ENCODE data around the gene VEPH1. TPM values are rescaled to one million over a fixed set of nuclear protein-coding genes. Genes with fewer than 3 reads are reported as not detected.

Gene VEPH1
- polyA plus RNA-seq, 1 donor (not counting 4 experiments of a cell fraction or from before 2014, with no cell fraction given): 0.21 TPM

DNA sequence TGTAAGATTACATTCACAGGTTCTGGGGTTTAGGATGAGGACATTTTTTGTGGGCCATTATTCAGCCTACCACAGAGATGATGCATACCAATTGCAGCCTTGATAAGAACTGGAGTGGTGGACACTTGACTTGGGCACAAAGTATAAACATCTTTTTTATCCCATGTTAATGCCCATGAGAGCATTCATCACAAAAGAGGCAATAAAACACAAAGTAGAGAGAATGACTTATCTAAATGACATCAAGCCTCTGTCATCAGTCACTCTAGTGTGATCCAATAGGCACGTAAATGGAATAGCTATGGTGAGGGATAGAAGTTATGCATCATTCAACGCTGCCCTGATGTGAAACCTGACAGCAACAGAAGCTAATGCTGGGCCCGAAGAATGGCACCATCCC, 25.8 kb downstream of the VEPH1 start:
- no peaks in the 10 kb centered on the region for H3K27me3 ChIP-seq (ENCODE audit: control insufficient read depth, extremely low read depth, insufficient read depth, low read length)
- H3K36me3 ChIP-seq (ENCODE audit: control insufficient read depth in 2 of 2, extremely low read depth in 1 of 2, insufficient read depth in 2 of 2, low read length in 2 of 2): no peaks in the 10 kb centered on the region
- TF ChIP-seq EZH2 (IDR thresholded peaks at IDR 0.05; ENCODE audit: low read length): no peak
- dilution Hi-C loops (cut with MboI; ENCODE audit: extremely low pct_ligation_motif_present, low sequenced_read_pairs): loop anchor here (25.0 kb wide), 1 partner anchor 265 kb away; no protein-coding TSS in a partner anchor
- H3K4me1 ChIP-seq (ENCODE audit: control insufficient read depth, extremely low read depth, insufficient read depth, low read length): no peaks in the 10 kb centered on the region
- no peak for FAIRE-seq
- no peak overlapping the region for H2AFZ ChIP-seq (ENCODE audit: control insufficient read depth, low read length)
- no peak overlapping the region for H3K9ac ChIP-seq (ENCODE audit: control insufficient read depth, extremely low read depth, insufficient read depth, low read length)
- no peak for DNase-seq (ENCODE audit: low read depth, low spot score)
- H3K9me3 ChIP-seq (ENCODE audit: control insufficient read depth, low read depth, low read length): no peaks in the 10 kb centered on the region
- H3K27ac ChIP-seq (ENCODE audit: control insufficient read depth, insufficient read depth, low read length): no peak overlapping the region
- H4K20me1 ChIP-seq (ENCODE audit: control insufficient read depth, extremely low read depth, insufficient read depth, low read length): no peaks in the 10 kb centered on the region
- H3K9me1 ChIP-seq (ENCODE audit: control insufficient read depth, extremely low read depth, insufficient read depth, low read length): no peaks in the 10 kb centered on the region
- H3K4me2 ChIP-seq (ENCODE audit: control insufficient read depth, extremely low read depth, insufficient read depth, low read depth, low read length): no peak overlapping the region
- no peaks in the 10 kb centered on the region for H3K79me2 ChIP-seq (ENCODE audit: control insufficient read depth, insufficient read depth, low read length)
- no peak overlapping the region for H3K4me3 ChIP-seq (ENCODE audit: control insufficient read depth in 2 of 3, extremely low read depth in 1 of 3, insufficient read depth in 2 of 3, low read depth in 1 of 3, low read length in 3 of 3)

DNA sequence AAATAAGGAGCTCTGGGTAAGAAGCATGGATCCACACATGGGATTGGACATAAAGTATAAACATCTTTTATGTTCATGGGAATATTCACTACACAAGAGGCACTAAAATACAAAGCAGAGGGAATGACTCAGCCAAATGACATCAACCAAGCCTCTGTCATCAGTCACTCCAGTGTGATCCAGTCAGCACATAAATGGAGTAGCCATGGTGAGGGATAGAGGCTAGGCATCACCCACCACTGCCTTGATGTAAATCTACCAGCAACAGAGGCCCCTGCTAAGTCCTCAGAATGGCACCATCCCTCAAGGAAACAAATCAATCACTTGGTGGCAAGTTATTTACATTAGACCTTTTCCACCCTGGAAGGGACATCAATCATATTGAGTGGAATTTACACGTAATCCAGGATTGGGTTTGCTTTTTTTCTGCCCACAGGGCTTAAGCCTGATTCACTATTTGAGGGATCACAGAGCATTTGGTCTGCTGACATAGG, 27.2 kb downstream of the VEPH1 start:
- DNase-seq (ENCODE audit: low read depth, low spot score) (no peak), FAIRE-seq (no peak)
- TF ChIP-seq, protein P1, sequence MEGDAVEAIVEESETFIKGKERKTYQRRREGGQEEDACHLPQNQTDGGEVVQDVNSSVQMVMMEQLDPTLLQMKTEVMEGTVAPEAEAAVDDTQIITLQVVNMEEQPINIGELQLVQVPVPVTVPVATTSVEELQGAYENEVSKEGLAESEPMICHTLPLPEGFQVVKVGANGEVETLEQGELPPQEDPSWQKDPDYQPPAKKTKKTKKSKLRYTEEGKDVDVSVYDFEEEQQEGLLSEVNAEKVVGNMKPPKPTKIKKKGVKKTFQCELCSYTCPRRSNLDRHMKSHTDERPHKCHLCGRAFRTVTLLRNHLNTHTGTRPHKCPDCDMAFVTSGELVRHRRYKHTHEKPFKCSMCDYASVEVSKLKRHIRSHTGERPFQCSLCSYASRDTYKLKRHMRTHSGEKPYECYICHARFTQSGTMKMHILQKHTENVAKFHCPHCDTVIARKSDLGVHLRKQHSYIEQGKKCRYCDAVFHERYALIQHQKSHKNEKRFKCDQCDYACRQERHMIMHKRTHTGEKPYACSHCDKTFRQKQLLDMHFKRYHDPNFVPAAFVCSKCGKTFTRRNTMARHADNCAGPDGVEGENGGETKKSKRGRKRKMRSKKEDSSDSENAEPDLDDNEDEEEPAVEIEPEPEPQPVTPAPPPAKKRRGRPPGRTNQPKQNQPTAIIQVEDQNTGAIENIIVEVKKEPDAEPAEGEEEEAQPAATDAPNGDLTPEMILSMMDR (optimal IDR thresholded peaks at IDR 0.05 in 1 of 3, IDR thresholded peaks at IDR 0.05 in 1 of 3, conservative IDR thresholded peaks at IDR 0.05 in 1 of 3; ENCODE audit: extremely low read depth in 1 of 3, insufficient read depth in 2 of 3, low read length in 3 of 3): no peak
- TF ChIP-seq EZH2 (IDR thresholded peaks at IDR 0.05; ENCODE audit: low read length): no peak
- Histone ChIP-seq H3K9me1 (ENCODE audit: control insufficient read depth, extremely low read depth, insufficient read depth, low read length) (no peaks in the 10 kb centered on the region), H3K79me2 (ENCODE audit: control insufficient read depth, insufficient read depth, low read length) (no peaks in the 10 kb centered on the region), H2AFZ (ENCODE audit: control insufficient read depth, low read length) (no peak overlapping the region), H3K27ac (ENCODE audit: control insufficient read depth, insufficient read depth, low read length) (no peak overlapping the region), H3K9ac (ENCODE audit: control insufficient read depth, extremely low read depth, insufficient read depth, low read length) (no peak overlapping the region), H3K4me2 (ENCODE audit: control insufficient read depth, extremely low read depth, insufficient read depth, low read depth, low read length) (no peak overlapping the region), H3K36me3 (ENCODE audit: control insufficient read depth in 2 of 2, extremely low read depth in 1 of 2, insufficient read depth in 2 of 2, low read length in 2 of 2) (no peaks in the 10 kb centered on the region), H4K20me1 (ENCODE audit: control insufficient read depth, extremely low read depth, insufficient read depth, low read length) (no peaks in the 10 kb centered on the region), H3K27me3 (ENCODE audit: control insufficient read depth, extremely low read depth, insufficient read depth, low read length) (no peaks in the 10 kb centered on the region), H3K4me1 (ENCODE audit: control insufficient read depth, extremely low read depth, insufficient read depth, low read length) (no peaks in the 10 kb centered on the region), H3K4me3 (ENCODE audit: control insufficient read depth in 2 of 3, extremely low read depth in 1 of 3, insufficient read depth in 2 of 3, low read depth in 1 of 3, low read length in 3 of 3) (no peak overlapping the region), H3K9me3 (ENCODE audit: control insufficient read depth, low read depth, low read length) (no peaks in the 10 kb centered on the region)
- dilution Hi-C loops (cut with MboI; ENCODE audit: extremely low pct_ligation_motif_present, low sequenced_read_pairs): loop anchor here (25.0 kb wide), 1 partner anchor 264 kb away; no protein-coding TSS in a partner anchor

DNA sequence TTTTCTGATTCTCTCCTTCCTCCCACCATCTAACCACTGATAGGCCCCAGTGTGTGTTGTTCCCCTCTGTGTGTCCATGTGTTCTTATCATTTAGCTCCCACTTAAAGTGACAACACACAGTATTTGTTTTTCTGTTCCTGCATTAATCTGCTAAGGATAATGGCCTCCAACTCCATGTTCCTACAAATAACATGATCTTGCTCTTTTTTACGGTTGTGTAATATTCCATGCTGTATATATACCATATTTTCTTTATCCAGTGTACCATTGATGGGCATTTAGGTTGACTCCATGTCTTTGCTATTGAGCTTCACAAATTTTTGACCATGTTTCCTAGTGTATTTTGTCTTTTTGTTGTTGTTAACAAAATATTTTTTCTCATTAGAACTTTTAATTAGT, 30.6 kb downstream of the VEPH1 start:
- Histone ChIP-seq H3K9me1 (ENCODE audit: control insufficient read depth, extremely low read depth, insufficient read depth, low read length) (no peaks in the 10 kb centered on the region), H3K4me2 (ENCODE audit: control insufficient read depth, extremely low read depth, insufficient read depth, low read depth, low read length) (no peak overlapping the region), H3K27me3 (ENCODE audit: control insufficient read depth, extremely low read depth, insufficient read depth, low read length) (no peaks in the 10 kb centered on the region), H3K4me1 (ENCODE audit: control insufficient read depth, extremely low read depth, insufficient read depth, low read length) (no peaks in the 10 kb centered on the region), H3K79me2 (ENCODE audit: control insufficient read depth, insufficient read depth, low read length) (no peaks in the 10 kb centered on the region), H3K9me3 (ENCODE audit: control insufficient read depth, low read depth, low read length) (no peaks in the 10 kb centered on the region), H3K36me3 (ENCODE audit: control insufficient read depth in 2 of 2, extremely low read depth in 1 of 2, insufficient read depth in 2 of 2, low read length in 2 of 2) (no peaks in the 10 kb centered on the region), H3K27ac (ENCODE audit: control insufficient read depth, insufficient read depth, low read length) (no peak overlapping the region), H3K9ac (ENCODE audit: control insufficient read depth, extremely low read depth, insufficient read depth, low read length) (no peak overlapping the region), H4K20me1 (ENCODE audit: control insufficient read depth, extremely low read depth, insufficient read depth, low read length) (no peaks in the 10 kb centered on the region), H2AFZ (ENCODE audit: control insufficient read depth, low read length) (no peak overlapping the region), H3K4me3 (ENCODE audit: control insufficient read depth in 2 of 3, extremely low read depth in 1 of 3, insufficient read depth in 2 of 3, low read depth in 1 of 3, low read length in 3 of 3) (no peak overlapping the region)
- FAIRE-seq (no peak), DNase-seq (ENCODE audit: low read depth, low spot score) (no peak)
- no peak for TF ChIP-seq EZH2 (IDR thresholded peaks at IDR 0.05; ENCODE audit: low read length)
- TF ChIP-seq, protein P1 (optimal IDR thresholded peaks at IDR 0.05 in 1 of 3, IDR thresholded peaks at IDR 0.05 in 1 of 3, conservative IDR thresholded peaks at IDR 0.05 in 1 of 3; ENCODE audit: extremely low read depth in 1 of 3, insufficient read depth in 2 of 3, low read length in 3 of 3): no peak
- dilution Hi-C loops (cut with MboI; ENCODE audit: extremely low pct_ligation_motif_present, low sequenced_read_pairs): no loop called here
